Activated CD8-positive, alpha-beta memory T cell treated with anti-CD3 and anti-CD28 coated beads for 1 hour (primary cell): Measurements from ENCODE around the gene SLC22A8.
"Not testable (repeated sequence)": the region's sequence is repeated elsewhere in the genome, so short reads cannot be mapped to it uniquely, and the experiment has no call there.

Source experiments
- DNase-seq, 2 donors: peaks; one replicate each; pipeline ENCODE4 v3.0.0-alpha.2; 2020; ENCODE audit warnings: low read depth in 1 of 2; ENCODE audit errors: extremely low read depth in 1 of 2

Gene SLC22A8

DNA sequence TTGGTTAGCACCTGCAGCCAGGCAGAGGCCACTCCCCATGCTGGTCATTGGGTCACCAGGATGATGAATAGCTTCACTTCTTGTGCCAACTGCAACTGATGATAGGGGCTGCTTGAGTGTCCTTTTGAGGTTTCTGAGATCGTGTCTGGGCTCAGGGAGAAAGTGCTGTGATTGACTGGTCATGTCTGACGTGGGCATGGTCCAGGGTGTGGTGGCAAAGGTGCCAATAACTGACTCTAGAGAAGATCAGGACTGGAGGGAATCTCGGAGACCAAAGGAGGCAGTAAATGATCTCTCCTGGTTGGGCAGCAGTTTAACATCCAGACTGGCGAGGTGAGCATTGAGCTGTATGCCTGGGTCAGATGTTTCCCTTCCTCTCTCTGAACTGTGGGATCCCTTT lies 20.9 kb downstream of the SLC22A8 start:
- no peak for DNase-seq

DNA sequence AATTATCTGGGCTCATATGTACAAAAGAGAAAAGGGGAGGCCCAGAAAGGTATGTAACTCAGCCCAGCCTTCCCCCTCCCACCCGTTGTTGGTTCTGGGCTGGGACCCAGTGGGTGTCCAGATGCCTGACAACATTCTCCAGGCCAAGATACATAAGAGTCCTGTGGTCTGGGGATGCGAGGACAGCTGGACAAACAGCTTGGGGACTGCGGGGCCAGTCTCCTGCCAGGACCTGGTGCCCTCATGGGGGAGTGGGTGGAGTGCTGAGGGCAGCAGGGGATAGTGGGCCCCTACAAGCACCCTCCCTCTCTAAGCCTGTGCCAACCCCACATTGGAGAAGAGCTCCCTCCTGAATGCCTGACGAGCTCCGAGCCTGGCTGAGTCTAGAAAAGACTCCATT lies 27.4 kb downstream of the SLC22A8 start:
- DNase-seq: no peak

DNA sequence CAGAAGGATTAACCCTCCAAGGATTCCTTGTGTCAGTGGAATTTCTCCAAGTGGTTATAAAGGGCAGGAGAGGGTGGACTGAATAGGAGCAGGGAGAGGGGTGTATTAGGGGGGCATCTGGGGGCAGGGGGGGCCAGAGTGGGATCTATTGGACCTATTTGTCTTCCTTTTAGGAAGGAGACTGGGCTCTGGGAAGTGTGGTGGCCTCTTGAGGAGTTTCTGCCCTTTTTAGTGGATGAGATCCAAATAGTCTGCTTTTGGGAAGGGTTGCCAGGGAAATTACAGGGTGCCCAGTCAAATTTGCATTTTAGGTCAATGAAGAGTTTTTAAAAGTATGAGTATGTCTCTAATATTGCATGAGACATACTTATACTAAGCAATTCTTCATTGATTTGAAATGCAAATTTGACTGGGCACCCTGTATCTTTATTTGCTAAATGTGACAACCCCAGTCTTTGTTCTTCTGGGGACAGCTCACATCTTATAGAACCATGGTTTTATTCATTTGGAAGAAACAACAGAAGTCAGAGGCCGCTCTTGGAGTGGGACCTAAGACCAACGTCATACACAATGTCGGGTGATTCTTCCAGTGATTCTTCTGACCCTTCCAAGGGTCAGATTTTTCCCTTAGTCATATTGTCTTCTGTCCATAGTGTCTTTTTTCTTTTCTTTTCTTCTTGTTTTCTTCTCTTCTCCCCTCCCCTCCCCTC lies 30.4 kb downstream of the SLC22A8 start:
- no peak for DNase-seq

- no peak for DNase-seq
Measured at GRCh38 chr11:62984451-62984991, 31.1 kb downstream of the SLC22A8 start, which contains the start of gene SLC22A6. Gene SLC22A6, minus strand, starts transcription at chr11:62984967. Its CDS starts 277 bp downstream, at chr11:62984690.

DNA sequence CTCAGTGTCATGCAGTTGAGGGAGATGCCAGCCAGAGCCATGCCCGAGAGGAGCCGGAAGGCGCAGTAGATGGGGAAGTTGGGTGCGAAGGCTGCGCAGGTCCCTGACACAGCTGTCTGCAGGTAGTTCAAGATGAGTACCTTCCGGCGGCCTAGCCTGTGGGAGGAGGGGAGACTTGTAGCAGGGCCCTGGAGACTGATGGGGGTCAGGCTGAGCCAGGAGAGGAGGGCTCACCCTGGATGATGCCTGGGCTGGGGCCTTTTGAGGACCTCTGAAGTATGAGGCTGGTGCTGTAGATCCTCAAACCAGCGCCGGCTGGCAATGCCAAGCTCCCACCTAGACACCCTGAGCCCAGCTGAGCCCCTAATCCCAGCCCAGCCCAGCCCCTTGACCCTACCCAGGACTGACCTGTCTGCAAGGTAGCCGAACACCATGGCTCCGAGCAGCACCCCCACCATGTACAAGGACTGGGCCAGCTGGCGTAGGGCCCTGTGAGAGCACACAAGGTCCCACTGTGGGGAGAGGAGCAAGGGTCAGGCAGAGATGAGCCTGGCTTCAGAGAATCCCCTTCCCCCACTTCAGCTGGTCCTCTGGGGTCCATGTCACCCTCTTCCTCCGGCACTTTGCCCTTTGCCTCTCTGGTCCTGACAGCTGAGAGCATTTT lies 32.0 kb downstream of the SLC22A8 start:
- DNase-seq: no peak

DNA sequence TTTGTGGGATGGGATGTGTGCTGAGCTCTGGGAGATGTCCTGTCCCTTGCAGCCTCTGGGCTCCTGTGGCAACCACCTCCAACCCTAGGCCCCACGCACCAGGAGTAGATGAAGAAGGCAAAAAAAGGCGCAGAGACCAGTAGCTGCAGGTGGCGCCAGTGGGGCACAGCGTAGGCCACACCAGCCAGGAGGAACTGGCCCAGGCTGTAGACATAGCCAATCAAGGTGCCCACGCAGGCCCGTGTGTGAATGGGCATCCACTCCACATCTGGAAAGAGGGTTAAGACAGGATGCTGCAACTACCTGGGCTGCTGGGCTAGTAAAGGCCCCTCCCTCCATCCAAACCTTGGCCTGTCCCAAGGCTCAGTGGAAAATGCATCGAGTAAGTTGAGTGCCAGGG lies 33.9 kb downstream of the SLC22A8 start:
- DNase-seq: no peak

GRCh38 chr11:62980133-62980760 lies 35.4 kb downstream of the SLC22A8 start:
- no peak for DNase-seq

GRCh38 chr11:62976109-62976508 lies 39.5 kb downstream of the SLC22A8 start:
- no peak for DNase-seq

DNA sequence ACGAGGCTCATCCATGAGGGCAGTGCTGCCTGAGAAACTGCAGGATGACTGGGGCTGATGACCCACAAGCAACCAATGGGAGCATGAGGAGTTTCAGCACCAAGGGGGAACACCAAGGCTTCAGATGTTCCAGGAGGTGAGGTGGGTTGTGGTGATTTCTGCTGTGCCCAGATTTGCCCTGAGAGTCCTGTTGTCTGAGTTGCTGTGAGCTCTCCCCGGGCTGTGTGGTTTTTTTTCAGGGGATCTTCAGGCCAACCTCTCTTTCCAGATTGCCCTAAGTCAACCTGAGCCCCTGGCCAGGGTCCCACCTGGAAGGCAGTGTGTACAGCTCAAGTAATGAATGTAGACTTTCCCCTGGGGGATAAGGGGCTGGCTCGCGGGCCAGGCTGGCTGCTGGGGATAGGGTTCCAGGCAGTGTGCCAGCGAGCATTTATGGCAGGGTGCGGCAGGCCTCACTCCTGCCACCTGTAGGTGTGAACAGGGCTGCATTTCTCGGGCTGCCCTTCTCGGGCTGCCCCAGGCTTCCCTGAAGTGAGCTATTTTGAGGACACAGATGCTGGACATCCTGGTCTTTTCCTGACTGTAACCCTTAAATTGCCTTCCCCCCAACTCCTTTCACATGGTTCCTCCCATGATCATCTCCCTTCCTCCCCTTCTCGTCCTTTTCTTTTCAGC lies 40.7 kb downstream of the SLC22A8 start:
- no peak for DNase-seq

- DNase-seq: no peak
Measured at GRCh38 chr11:62965574-62965973, 50.1 kb downstream of the SLC22A8 start.

DNA sequence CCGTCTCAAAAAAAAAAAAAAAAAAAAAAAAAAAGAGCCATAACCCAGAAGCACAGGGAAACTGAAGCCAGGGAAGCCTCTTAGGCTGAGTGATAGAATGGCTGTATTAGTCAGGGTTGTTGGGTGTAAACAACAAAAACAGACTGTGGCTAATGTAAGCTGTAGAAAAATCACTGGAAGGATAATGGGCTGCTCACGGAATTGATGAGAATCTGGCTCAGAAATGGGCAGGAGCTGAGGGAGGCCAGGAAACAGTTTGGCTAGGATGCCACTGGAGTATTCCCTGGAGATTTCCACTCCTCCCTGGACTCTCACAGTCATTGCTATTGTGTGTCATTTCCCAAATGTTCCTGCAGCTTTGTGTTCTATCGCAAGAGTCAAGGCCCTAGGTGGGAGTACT lies 53.2 kb downstream of the SLC22A8 start:
- DNase-seq: no peak

GRCh38 chr11:62961017-62961570 lies 54.5 kb downstream of the SLC22A8 start:
- no peak for DNase-seq

GRCh38 chr11:62959422-62959980 lies 56.1 kb downstream of the SLC22A8 start:
- DNase-seq: no peak

GRCh38 chr11:62958547-62959421 lies 56.9 kb downstream of the SLC22A8 start:
- no peak for DNase-seq

GRCh38 chr11:62957147-62957546 lies 58.5 kb downstream of the SLC22A8 start:
- DNase-seq: no peak

GRCh38 chr11:62954478-62954877 lies 61.2 kb downstream of the SLC22A8 start:
- DNase-seq: no peak

DNA sequence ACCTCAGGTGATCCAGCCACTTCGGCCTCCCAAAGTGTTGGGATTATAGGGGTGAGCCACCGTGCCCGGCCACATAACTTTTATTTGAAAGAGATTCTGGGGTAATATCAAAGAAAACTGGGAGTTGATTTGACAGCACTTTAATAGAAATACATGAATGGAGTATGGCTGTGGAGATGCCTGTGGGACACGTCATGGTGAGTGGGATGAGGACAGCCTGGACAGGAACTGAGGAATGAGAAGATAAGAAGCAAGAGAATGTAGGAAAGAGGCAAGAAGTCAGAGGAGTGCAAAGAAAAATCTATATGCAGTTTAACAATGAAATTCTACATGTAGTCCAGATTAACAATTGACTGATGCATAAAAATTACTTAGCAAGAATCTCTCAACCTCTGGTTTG lies 61.8 kb downstream of the SLC22A8 start:
- DNase-seq: no peak

DNA sequence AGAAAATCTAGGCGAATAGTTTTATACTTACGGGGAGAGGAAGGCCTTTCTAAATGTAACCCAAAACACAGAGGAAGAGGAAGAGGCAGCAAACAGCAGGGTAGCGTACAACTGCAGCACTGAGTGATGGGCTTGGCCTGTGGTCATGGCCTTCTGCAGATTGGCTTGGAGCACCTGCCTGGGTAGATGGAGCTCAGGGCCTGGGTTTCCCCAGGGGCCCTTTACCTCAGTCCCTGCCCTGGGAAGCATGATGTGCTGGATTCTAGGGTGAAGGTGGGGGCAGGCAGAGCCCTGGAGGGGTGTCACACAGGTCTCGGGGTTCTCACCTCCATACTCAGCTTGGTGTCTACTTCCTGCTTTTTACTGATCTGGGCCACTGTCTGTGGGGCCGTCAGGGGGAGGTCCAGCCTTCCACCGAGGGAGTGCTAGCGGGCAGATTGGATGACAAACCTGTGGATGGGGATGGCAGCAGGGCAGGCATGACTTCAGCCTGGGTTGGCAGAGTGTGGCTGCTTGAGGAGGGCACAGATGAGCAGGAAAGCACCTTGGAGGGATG lies 66.8 kb downstream of the SLC22A8 start:
- no peak for DNase-seq

GRCh38 chr11:62945538-62945937 lies 70.1 kb downstream of the SLC22A8 start:
- not testable (repeated sequence) for DNase-seq
